ENCODE data around the gene MBOAT1.

Gene MBOAT1

GRCh38 chr6:20241102-20241501, 28.8 kb upstream of the MBOAT1 start:
- DNase-seq (ENCODE audit: low read depth) = no peak
- TF ChIP-seq CTCF (IDR thresholded peaks at IDR 0.05; ENCODE audit: low read depth, low read length, missing control alignments) = no peak
- in situ Hi-C loops (cut with HindIII; ENCODE audit: low sequenced_read_pairs) = no loop called here
- no peak overlapping the region for H3K4me3 ChIP-seq (ENCODE audit: low read depth, low read length)

- in situ Hi-C loops (cut with HindIII; ENCODE audit: low sequenced_read_pairs) = no loop called here
- DNase-seq (ENCODE audit: low read depth) = no peak
- no peak overlapping the region for H3K4me3 ChIP-seq (ENCODE audit: low read depth, low read length)
- no peak for TF ChIP-seq CTCF (IDR thresholded peaks at IDR 0.05; ENCODE audit: low read depth, low read length, missing control alignments)
Observed at GRCh38 chr6:20238688-20239587, 26.7 kb upstream of the MBOAT1 start.

- TF ChIP-seq CTCF (IDR thresholded peaks at IDR 0.05; ENCODE audit: low read depth, low read length, missing control alignments) = no peak
- in situ Hi-C loops (cut with HindIII; ENCODE audit: low sequenced_read_pairs) = no loop called here
- DNase-seq (ENCODE audit: low read depth) = no peak
- H3K4me3 ChIP-seq (ENCODE audit: low read depth, low read length) = no peak overlapping the region
Observed at GRCh38 chr6:20237677-20238460, 25.6 kb upstream of the MBOAT1 start.

- no peak for TF ChIP-seq CTCF (IDR thresholded peaks at IDR 0.05; ENCODE audit: low read depth, low read length, missing control alignments)
- in situ Hi-C loops (cut with HindIII; ENCODE audit: low sequenced_read_pairs) = no loop called here
- H3K4me3 ChIP-seq (ENCODE audit: low read depth, low read length) = no peak overlapping the region
- no peak for DNase-seq (ENCODE audit: low read depth)
Observed at GRCh38 chr6:20236909-20237600, 24.8 kb upstream of the MBOAT1 start.

GRCh38 chr6:20236344-20236743, 24.1 kb upstream of the MBOAT1 start:
- DNase-seq (ENCODE audit: low read depth) = no peak
- H3K4me3 ChIP-seq (ENCODE audit: low read depth, low read length) = no peak overlapping the region
- in situ Hi-C loops (cut with HindIII; ENCODE audit: low sequenced_read_pairs) = no loop called here
- TF ChIP-seq CTCF (IDR thresholded peaks at IDR 0.05; ENCODE audit: low read depth, low read length, missing control alignments) = no peak

- no peak overlapping the region for H3K4me3 ChIP-seq (ENCODE audit: low read depth, low read length)
- in situ Hi-C loops (cut with HindIII; ENCODE audit: low sequenced_read_pairs) = no loop called here
- TF ChIP-seq CTCF (IDR thresholded peaks at IDR 0.05; ENCODE audit: low read depth, low read length, missing control alignments) = no peak
- no peak for DNase-seq (ENCODE audit: low read depth)
Observed at GRCh38 chr6:20235041-20235440, 22.8 kb upstream of the MBOAT1 start.
